Body of pancreas (tissue), 4 donors: ENCODE data around the gene MAML3.
A peak's percentile ranks its signal among the peaks of the same experiment; 100 is the strongest.

Experiments
- POLR2A ChIP-seq, 3 donors: fragments of 450-650 bp; IDR thresholded peaks; one replicate each; pipeline ENCODE4 v1.6.1; 2016; ENCODE audit warnings: antibody characterized with exemption in 3 of 3, mild to moderate bottlenecking in 2 of 3
- TF ChIP-seq, protein P1 (sequence below), 7 experiments: fragments of 450-650 bp in 4 of 7; fragments of 200-600 bp in 3 of 7; sonication (generic) in 3 of 7; IDR thresholded peaks; one replicate each; pipeline ENCODE4 v1.5.1; 2016 to 2019; ENCODE audit warnings: antibody characterized with exemption in 7 of 7

DNA sequence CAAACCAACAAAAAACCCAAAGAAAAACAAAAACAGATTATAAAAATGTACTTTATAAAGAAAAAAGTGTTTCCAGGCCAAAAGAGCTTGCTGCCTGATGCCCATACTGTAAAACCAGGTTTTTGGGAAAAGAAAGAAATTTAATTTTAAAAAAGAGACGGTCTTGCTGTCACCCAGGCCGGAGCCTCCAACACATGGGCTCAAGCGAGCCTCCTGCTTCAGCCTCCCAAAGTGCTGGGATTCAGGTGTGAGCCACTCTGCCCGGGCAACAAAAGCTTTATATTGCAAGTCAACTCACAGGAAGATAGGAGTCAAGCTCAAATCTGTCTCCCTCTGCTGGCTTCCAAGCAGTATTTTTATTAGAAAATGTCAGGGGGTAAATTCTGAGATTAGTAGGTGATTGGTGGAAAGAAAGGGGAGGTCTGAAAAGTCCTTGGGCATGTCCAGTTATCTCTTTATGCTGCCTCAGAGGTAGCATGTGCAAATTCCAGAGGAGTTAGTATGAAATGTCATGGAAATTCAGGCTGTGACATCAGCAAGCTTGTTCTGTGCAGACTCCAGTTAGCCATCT, 449.0 kb downstream of the MAML3 start:
- TF ChIP-seq POLR2A (IDR thresholded peaks at IDR 0.05) = no peak
- TF ChIP-seq, protein P1, sequence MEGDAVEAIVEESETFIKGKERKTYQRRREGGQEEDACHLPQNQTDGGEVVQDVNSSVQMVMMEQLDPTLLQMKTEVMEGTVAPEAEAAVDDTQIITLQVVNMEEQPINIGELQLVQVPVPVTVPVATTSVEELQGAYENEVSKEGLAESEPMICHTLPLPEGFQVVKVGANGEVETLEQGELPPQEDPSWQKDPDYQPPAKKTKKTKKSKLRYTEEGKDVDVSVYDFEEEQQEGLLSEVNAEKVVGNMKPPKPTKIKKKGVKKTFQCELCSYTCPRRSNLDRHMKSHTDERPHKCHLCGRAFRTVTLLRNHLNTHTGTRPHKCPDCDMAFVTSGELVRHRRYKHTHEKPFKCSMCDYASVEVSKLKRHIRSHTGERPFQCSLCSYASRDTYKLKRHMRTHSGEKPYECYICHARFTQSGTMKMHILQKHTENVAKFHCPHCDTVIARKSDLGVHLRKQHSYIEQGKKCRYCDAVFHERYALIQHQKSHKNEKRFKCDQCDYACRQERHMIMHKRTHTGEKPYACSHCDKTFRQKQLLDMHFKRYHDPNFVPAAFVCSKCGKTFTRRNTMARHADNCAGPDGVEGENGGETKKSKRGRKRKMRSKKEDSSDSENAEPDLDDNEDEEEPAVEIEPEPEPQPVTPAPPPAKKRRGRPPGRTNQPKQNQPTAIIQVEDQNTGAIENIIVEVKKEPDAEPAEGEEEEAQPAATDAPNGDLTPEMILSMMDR (IDR thresholded peaks at IDR 0.05) = peak in 1 of 7 experiments; percentile 9
